CD14-positive monocyte (primary cell): ENCODE results near the gene TMEM135. TPM values are rescaled to one million over a fixed set of nuclear protein-coding genes. Genes with fewer than 3 reads are reported as not detected.
"Not testable (repeated sequence)": the region's sequence is repeated elsewhere in the genome, so short reads cannot be mapped to it uniquely, and the experiment has no call there.

ENCODE experiments used
- DNase-seq, 3 donors: peaks; one replicate each; pipeline ENCODE4 v3.0.0-alpha.2; 2011 to 2022
- H2AFZ ChIP-seq: 2 replicates; pipeline ENCODE4 v1.6.0; 2012; ENCODE audit warnings: mild to moderate bottlenecking, low read depth, low read length, inconsistent platforms; ENCODE audit not compliant: insufficient read depth, poor library complexity, severe bottlenecking
- H3K27ac ChIP-seq, 2 donors: 1 replicate in 1 of 2; 2 replicates in 1 of 2; pipeline ENCODE4 v1.5.1; 2012 to 2013; ENCODE audit warnings: low read length in 2 of 2, control low read depth in 1 of 2, inconsistent platforms in 1 of 2, low read depth in 1 of 2, mild to moderate bottlenecking in 1 of 2
- H3K27me3 ChIP-seq, 2 donors: one replicate each; pipeline versions ENCODE4 v1.6.0 to v1.6.1; 2011 to 2013; ENCODE audit warnings: low read length in 2 of 2; ENCODE audit not compliant: control insufficient read depth in 2 of 2, insufficient read depth in 2 of 2
- H3K36me3 ChIP-seq, 2 donors: replicated peaks in 1 of 2; 1 replicate in 1 of 2; 2 replicates in 1 of 2; pipeline versions ENCODE4 v1.5.1 to v1.6.1; 2012 to 2013; ENCODE audit warnings: low read length in 2 of 2, control low read depth in 1 of 2, inconsistent platforms in 1 of 2, mild to moderate bottlenecking in 1 of 2; ENCODE audit not compliant: insufficient read depth in 2 of 2, control insufficient read depth in 1 of 2
- H3K4me1 ChIP-seq, 2 donors: 1 replicate in 1 of 2; 2 replicates in 1 of 2; pipeline versions ENCODE4 v1.5.1 to v1.6.1; 2012 to 2013; ENCODE audit warnings: low read length in 2 of 2, control low read depth in 1 of 2, inconsistent platforms in 1 of 2, mild to moderate bottlenecking in 1 of 2, moderate library complexity in 1 of 2; ENCODE audit not compliant: insufficient read depth in 2 of 2, control insufficient read depth in 1 of 2
- H3K4me2 ChIP-seq: replicated peaks from 2 replicates; pipeline ENCODE3; 2012; ENCODE audit warnings: low read length, moderate library complexity, mild to moderate bottlenecking; ENCODE audit not compliant: poor library complexity, severe bottlenecking; ENCODE audit errors: extremely low read depth
- H3K4me3 ChIP-seq, 3 experiments: fragments of 200-600 bp in 1 of 3; sonication (generic) in 1 of 3; replicated peaks in 1 of 3; 1 replicate in 2 of 3; 2 replicates in 1 of 3; pipeline ENCODE4 v1.5.1; 2011 to 2013; ENCODE audit warnings: low read length in 3 of 3, mild to moderate bottlenecking in 3 of 3, control low read depth in 2 of 3, low read depth in 2 of 3, inconsistent platforms in 1 of 3, moderate library complexity in 1 of 3
- H3K79me2 ChIP-seq: 2 replicates; pipeline ENCODE4 v1.6.0; 2012; ENCODE audit warnings: mild to moderate bottlenecking, control low read depth, inconsistent platforms, low read length, moderate library complexity; ENCODE audit not compliant: insufficient read depth
- H3K9ac ChIP-seq: 2 replicates; pipeline ENCODE4 v1.6.0; 2017; ENCODE audit warnings: low read length, mild to moderate bottlenecking; ENCODE audit not compliant: insufficient read depth, poor library complexity, severe bottlenecking
- H3K9me3 ChIP-seq, 2 donors: replicated peaks in 1 of 2; 1 replicate in 1 of 2; 2 replicates in 1 of 2; pipeline versions ENCODE4 v1.5.1 to v1.6.1; 2012 to 2013; ENCODE audit warnings: low read length in 2 of 2, control low read depth in 1 of 2; ENCODE audit not compliant: control insufficient read depth in 1 of 2, insufficient read depth in 1 of 2
- H4K20me1 ChIP-seq: 2 replicates; pipeline ENCODE4 v1.6.0; 2012; ENCODE audit warnings: mild to moderate bottlenecking, low read length, control low read depth, moderate library complexity; ENCODE audit not compliant: insufficient read depth
- H3K27ac Mint-ChIP-seq, 7 donors: one replicate each; pipeline ENCODE4 v1.8.0; 2020; ENCODE audit warnings: mild to moderate bottlenecking in 7 of 7, mixed read lengths in 7 of 7, moderate library complexity in 6 of 7, inconsistent platforms in 2 of 7
- H3K27me3 Mint-ChIP-seq, 3 donors: one replicate each; pipeline ENCODE4 v1.8.0; 2021 to 2022; ENCODE audit warnings: low read depth in 3 of 3, mild to moderate bottlenecking in 3 of 3, mixed read lengths in 3 of 3, moderate library complexity in 3 of 3, inconsistent platforms in 1 of 3
- H3K36me3 Mint-ChIP-seq, 2 donors: one replicate each; pipeline ENCODE4 v1.8.0; 2020; ENCODE audit warnings: mixed read lengths in 2 of 2, inconsistent platforms in 1 of 2, mild to moderate bottlenecking in 1 of 2
- H3K4me1 Mint-ChIP-seq: one replicate; pipeline ENCODE4 v1.8.0; 2020; ENCODE audit warnings: mild to moderate bottlenecking, mixed read lengths
- H3K4me3 Mint-ChIP-seq, 2 donors: one replicate each; pipeline ENCODE4 v1.8.0; 2020; ENCODE audit warnings: mild to moderate bottlenecking in 2 of 2, mixed read lengths in 2 of 2, moderate library complexity in 1 of 2
- H3K9me3 Mint-ChIP-seq, 7 donors: one replicate each; pipeline ENCODE4 v1.8.0; 2020 to 2022; ENCODE audit warnings: mixed read lengths in 7 of 7, mild to moderate bottlenecking in 6 of 7, moderate library complexity in 6 of 7, inconsistent platforms in 2 of 7
- CTCF ChIP-seq: fragments of 200-600 bp; IDR thresholded peaks from one replicate; pipeline ENCODE4 v1.8.0; 2022; ENCODE audit warnings: antibody characterized with exemption, mild to moderate bottlenecking
- WGBS: methylation state at CpG from one replicate; pipeline ENCODE4 v1.1.5; 2013; ENCODE audit warnings: missing lambda C conversion rate; ENCODE audit not compliant: insufficient coverage; 5-methylcytosine and 5-hydroxymethylcytosine counted together
- intact Hi-C, 2 donors: fragments of 100-400 bp; cut with micrococcal nuclease; formaldehyde crosslinking; loops; one replicate each; pipeline versions ENCODE4 v1.15.0 to v1.15.1; 2023
- polyA plus RNA-seq, 3 donors: library from polyadenylated mRNA; depleted of rRNA in 1 of 3; unstranded in 2 of 3; stranded (reverse) in 1 of 3; fragments of 300-500 nt in 2 of 3; fragments of >200 nt in 1 of 3; fragmentation: Illumina TruSeq in 2 of 3; gene quantifications; 1 replicate in 2 of 3; 2 replicates in 1 of 3; pipeline ENCODE4 v1.2.3, GENCODE V29; 2012 to 2021

TMEM135 gene
- polyA plus RNA-seq, 3 donors, result 2.7 to 8.4 (median 5.9) TPM

- Histone ChIP-seq H4K20me1 (no peaks in the 10 kb centered on the region), H3K9me3 (no peaks in the 10 kb centered on the region), H3K4me3 (no peak overlapping the region), H3K27me3 (no peaks in the 10 kb centered on the region), H3K9ac (no peak overlapping the region), H3K36me3 (no peaks in the 10 kb centered on the region), H3K4me2 (no peak overlapping the region), H3K4me1 (no peaks in the 10 kb centered on the region), H2AFZ (no peak overlapping the region), H3K27ac (no peak overlapping the region), H3K79me2 (no peaks in the 10 kb centered on the region)
- Mint-ChIP-seq H3K36me3 (no peaks in the 10 kb centered on the region), H3K4me3 (no peak overlapping the region), H3K27me3 (peaks cover 0 to 2% (median 0%) of the 10 kb centered on the region in 3 donors), H3K27ac (no peak overlapping the region), H3K9me3 (peaks cover 0 to 3% (median 0%) of the 10 kb centered on the region in 7 donors), H3K4me1 (no peaks in the 10 kb centered on the region)
- intact Hi-C loops, result no loop called here
- no peak for DNase-seq
- no CpG with 5 or more reads among the region's 1 CpG for WGBS
- TF ChIP-seq CTCF, result no peak
Observed at GRCh38 chr11:87002918-87003317, 34.8 kb upstream of the TMEM135 start.

- H3K36me3 ChIP-seq, H3K9me3 Mint-ChIP-seq, H3K36me3 Mint-ChIP-seq, H3K4me1 Mint-ChIP-seq, H4K20me1 ChIP-seq, H3K79me2 ChIP-seq, H3K9ac ChIP-seq, H3K27ac ChIP-seq, H3K4me2 ChIP-seq, H3K27me3 ChIP-seq, DNase-seq, H2AFZ ChIP-seq, H3K4me3 Mint-ChIP-seq, H3K4me3 ChIP-seq, intact Hi-C loops, H3K27ac Mint-ChIP-seq, H3K9me3 ChIP-seq, H3K4me1 ChIP-seq, H3K27me3 Mint-ChIP-seq: not testable (repeated sequence)
- WGBS, result no CpG with 5 or more reads among the region's 4 CpGs
Observed at GRCh38 chr11:87004281-87004680, 33.5 kb upstream of the TMEM135 start.
